ENCODE measurements around the gene RNF149. TPM values are rescaled to one million over a fixed set of nuclear protein-coding genes. Genes with fewer than 3 reads are reported as not detected.
"Not testable (repeated sequence)": the region's sequence is repeated elsewhere in the genome, so short reads cannot be mapped to it uniquely, and the experiment has no call there.

RNF149 gene
- total RNA-seq, 2 experiments from 2014 or later: 42.1 to 45.9 TPM

DNA sequence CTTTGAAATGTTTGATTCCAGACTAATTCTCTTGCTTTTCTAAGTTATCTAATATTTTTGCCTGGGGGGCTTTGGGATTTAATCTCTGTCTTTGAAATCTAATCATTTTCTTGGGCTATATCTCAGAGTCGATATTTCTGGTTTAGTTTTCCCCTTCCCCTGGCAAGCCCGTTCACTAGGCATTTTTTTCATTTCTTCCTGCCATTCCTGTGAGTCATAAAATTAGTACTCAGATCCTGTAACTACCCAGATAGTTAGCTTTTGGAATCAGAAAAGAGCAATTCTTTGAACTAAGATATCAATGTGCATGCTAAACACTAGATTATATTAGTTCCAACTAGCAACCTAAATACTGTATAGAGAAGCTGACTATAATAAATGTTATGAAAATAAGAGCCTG, 29.4 kb upstream of the RNF149 start:
- POLR2A ChIA-PET: no interaction called here
- CTCF ChIA-PET: no interaction called here

DNA sequence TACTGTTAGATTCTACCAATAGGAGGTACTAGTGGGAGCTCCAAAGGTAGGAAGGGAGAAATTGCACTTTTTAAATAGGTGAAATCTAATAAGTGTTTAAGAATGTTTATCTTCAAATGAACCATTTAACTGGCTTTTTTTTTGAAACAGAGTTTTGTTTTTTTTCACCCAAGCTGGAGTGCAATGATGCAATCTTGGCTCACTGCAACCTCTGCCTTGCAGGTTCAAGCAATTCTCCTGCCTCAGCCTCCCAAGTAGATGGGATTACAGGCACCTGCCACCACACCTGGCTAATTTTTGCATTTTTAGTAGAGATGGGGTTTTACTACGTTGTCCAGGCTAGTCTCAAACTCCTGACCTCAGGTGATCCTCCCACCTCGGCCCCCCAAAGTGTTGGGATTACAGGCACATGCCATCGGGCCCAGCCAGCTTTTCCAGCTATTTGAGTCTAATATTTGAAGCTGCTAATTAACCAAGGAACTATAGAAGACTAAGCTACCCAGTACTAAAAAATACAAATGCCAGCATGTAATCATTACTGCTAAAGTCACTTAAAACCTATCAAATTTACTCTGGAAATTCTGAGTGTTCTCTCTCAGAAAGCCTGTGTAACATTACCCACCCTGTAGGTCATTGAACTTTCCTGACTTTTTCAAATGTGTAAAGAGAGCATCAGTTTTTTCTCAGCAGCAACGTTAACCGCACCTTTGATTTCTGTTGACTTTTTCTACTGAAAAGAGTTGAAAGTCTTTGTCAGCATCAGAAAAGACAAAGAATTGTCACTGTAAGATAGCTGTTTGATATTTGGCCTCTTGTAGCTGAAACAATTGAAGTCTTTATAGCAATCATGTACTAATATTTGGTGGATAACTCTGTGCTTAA, 24.6 kb upstream of the RNF149 start:
- ChIA-PET POLR2A (interaction anchor here (0.7 kb wide), 1 partner anchor 447 kb away, joined by 4 read pairs; no protein-coding TSS in a partner anchor), CTCF (interaction anchor here (0.6 to 1.8 kb wide), 2 partner anchors 9 to 40 kb away, joined by 5 to 11 read pairs; no protein-coding TSS in a partner anchor)

DNA sequence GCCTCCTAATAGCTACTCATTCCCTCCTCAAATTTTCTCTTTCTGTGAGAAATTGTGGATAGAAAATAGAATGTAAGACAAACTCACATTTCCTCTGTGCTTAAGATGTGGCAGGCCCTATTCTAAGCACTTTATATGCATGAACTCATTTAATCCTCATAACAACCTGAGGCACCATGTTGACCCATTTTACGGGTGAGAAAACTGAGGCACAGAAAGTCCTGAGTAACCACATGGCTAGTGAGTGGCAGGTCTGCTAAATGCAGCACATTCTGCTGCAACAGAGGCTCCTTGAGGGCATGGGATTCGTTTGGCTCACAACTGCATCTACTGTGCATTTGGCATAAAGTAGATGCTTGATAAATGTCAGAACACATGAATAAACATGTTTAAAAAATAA, 22.7 kb upstream of the RNF149 start:
- ChIA-PET CTCF (interaction anchor here (1.5 kb wide), 2 partner anchors 11 to 26 kb away, joined by 4 to 6 read pairs; no protein-coding TSS in a partner anchor), POLR2A (interaction anchor here (3.4 kb wide), 1 partner anchor 22 kb away, joined by 18 read pairs; the partner anchor contains the start of gene RNF149)

DNA sequence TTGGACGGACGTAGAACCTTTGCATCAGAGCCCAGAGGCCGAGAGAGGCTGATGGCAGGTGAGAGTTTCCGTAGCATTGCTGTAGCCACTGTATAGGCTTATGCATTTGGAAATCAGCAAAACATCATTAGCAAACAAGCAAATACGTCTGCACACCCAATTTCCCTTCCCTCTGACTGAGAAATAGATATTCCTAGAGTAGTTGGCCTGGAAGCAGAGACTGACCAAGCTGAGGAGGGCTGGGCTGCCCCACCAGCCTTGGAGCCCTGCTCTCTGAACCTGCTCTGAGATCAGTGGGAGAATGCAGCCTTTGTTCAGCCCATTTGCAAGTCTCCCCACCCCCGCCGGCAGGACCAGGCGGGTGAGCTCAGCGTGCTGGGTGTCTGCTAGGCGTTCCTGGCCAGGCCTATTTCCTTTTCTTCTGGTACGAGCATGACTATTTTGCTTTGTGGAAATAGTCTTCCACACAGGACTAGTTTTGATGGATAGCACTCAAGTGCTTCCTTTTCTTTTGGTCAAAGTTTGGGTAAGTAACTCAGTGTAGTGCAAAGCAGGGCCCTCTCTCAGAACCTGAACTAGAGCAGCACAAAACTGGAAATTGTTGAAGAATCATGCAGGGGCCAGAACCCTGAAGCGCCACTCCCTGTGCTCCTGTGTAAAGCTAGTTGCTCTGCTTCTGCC, 21.9 kb upstream of the RNF149 start:
- ChIA-PET CTCF (interaction anchor here (1.5 kb wide), 2 partner anchors 11 to 25 kb away, joined by 4 to 6 read pairs; no protein-coding TSS in a partner anchor), POLR2A (interaction anchor here (3.4 kb wide), 1 partner anchor 21 kb away, joined by 18 read pairs; the partner anchor contains the start of gene RNF149)

DNA sequence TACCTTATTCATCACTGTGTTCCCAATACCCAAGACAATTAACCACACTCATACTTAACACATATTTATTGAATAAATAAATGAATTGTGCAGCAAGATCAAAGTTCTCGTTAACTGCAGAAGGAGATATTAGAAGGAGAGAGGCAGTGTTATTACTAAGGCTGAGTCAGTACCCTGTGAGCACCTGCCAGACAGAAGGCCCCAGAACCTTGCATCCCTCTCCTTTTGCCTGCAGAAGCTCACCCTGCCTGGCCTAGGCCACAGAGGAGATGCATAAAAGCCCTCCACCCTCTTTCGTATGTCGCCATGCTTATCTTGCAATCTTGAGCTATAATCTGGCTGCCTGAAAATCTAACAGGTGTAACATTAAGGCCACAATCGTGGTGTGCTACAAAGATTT, 20.5 kb upstream of the RNF149 start:
- CTCF ChIA-PET: no interaction called here
- POLR2A ChIA-PET: interaction anchor here (3.4 kb wide), 1 partner anchor 20 kb away, joined by 18 read pairs; the partner anchor contains the start of gene RNF149

DNA sequence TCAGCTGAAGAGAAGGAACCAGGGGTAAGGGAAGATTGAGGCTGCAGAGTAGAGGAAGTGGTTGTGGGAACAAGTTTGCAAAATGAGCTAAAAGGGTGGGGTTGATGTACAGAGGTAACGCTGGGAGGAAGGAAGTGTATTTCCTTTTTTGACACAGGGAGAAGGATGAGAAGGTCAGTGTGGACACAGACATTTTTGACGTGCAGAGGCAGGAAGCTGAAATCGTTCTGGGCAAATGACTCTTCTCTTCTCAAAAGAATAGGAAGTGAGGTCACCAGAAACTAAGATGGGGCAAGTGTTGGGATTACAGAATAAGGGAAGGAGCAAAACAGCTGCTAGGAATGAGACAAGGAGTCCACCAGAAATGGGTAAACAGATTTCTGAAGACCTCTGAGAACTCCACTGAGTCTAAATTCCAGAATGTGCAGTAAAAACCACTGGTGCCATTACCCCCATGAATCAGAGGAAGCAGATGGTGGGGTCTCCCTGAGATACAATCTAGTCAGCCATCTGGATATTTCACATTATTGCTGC, 20.0 kb upstream of the RNF149 start:
- CTCF ChIA-PET: no interaction called here
- POLR2A ChIA-PET: interaction anchor here (1.0 to 3.4 kb wide), 2 partner anchors 20 to 23 kb away, joined by 3 to 18 read pairs; partner anchors contain the start of gene RNF149

DNA sequence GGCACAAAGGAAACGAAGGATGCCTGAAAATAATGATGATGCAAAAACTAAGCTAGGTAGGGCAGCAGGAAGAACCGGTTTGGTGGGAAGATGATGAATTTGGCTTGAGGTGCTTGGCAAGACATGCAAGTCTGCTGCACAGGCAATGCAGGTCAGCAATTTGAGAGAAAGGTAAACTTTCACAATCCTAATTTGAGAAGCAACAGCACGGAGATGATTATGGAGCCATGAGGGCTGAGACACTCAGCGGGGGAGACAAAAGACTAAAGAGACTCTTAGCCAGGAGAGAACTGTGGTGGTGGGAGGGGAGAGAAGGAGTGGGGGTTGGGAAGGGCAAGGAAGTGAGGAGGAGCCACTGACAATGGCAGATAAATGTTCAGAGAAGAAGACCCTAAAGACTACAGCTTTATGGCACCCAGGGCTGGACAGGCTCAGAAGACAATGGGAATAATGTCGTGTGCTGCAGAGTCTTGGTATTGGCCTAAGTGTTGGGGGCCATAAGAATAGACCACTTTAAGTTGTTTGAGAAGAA, 19.4 kb upstream of the RNF149 start:
- POLR2A ChIA-PET: interaction anchor here (1.0 to 3.4 kb wide), 2 partner anchors 19 to 23 kb away, joined by 3 to 18 read pairs; partner anchors contain the start of gene RNF149
- CTCF ChIA-PET: interaction anchor here (0.7 kb wide), 1 partner anchor 19 kb away, joined by 3 read pairs; no protein-coding TSS in a partner anchor

DNA sequence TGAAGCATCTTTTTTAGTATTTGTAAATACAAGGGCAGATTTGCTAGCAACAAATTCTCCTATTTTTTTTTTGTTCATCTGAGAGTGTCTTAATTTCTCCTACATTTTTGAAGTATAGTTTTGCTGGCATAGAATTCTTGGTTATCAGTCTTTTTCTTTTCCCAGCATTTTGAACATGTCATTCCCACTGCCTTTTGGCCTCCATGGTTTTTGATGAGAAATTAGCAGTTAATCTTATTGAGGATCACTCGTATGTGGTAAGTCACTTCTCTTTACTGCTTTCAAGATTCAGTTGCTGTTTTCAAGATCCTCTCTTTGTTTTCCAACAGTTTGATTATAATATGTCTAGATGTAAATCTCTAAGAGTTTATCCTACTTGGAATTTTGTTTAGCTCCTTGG, 16.9 kb upstream of the RNF149 start:
- POLR2A ChIA-PET: no interaction called here
- CTCF ChIA-PET: interaction anchor here (1.4 kb wide), 1 partner anchor 17 kb away, joined by 4 read pairs; no protein-coding TSS in a partner anchor

DNA sequence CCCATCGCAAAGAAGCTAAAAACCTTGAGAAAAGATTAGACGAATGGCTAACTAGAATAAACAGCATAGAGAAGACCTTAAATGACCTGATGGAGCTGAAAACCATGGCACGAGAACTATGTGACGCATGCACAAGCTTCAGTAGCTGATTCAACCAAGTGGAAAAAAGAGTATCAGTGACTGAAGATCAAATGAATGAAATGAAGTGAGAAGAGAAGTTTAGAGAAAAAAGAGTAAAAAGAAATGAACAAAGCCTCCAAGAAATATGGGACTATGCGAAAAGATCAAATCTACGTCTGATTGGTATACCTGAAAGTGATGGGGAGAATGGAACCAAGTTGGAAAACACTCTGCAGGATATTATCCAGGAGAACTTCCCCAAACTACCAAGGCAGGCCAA, 8.1 kb upstream of the RNF149 start:
- POLR2A ChIA-PET, CTCF ChIA-PET: not testable (repeated sequence)

DNA sequence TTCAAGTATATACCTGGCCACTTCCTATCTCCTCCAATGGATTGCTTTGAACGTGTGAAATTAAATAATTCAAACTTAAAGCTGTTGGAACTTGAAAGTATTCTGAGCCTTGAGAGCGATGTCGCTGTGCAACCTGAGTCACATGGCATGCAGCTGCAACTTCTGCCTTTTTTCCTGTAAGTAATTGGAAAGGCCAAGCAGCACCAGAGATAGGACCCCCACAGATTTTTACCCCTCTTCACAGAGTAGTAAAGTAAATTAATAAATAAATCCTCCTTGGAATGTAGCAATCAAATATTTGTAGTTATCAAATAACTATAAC, 3.2 kb upstream of the RNF149 start:
- CTCF ChIA-PET: no interaction called here

DNA sequence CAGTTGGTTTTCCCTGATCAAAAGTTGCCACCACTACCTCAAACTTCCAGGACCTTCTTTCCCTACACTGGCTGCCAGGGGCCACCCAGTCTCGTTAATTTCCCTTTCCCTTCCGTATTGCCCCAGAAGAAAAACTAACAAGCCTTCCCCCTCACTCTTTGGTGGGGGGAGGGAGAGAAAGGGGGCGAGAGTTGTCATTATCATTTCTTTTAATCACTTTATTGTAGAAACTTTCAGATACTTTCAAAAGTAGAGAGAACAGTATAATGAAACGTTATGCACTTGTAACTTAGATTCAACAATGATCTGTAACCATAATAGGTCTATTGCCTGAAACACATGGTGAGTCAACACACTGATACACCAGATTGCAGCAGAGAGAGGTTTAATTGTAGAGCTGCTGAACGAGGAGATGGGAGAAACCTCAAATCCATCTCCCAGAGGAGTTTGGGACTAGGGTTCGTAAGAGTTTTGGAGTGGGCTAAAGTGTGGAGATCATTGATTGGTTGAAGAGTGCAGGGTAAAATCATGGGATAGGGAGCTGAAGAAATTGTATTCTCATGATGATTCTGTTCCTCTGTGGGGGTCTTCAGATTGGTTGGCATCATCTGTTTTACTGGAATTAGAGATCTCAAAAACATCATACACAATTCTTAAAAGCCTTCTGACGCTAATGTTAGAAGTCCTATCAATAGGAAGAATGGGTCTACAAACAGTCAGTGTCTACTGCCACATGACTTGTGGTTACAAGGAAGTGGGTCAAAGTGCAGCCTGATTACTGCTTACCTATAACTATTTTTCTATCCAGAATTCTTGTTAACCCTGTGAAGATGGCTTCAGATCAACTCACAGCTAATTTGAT, 2.6 kb upstream of the RNF149 start:
- ChIA-PET POLR2A (interaction anchor here (0.6 kb wide), 1 partner anchor 16 kb away, joined by 3 read pairs; no protein-coding TSS in a partner anchor), CTCF (no interaction called here)

More for the DNA sequence above, 3.2 kb upstream of the RNF149 start:
- POLR2A ChIA-PET: interaction anchor here (0.6 kb wide), 1 partner anchor 15 kb away, joined by 3 read pairs; no protein-coding TSS in a partner anchor

DNA sequence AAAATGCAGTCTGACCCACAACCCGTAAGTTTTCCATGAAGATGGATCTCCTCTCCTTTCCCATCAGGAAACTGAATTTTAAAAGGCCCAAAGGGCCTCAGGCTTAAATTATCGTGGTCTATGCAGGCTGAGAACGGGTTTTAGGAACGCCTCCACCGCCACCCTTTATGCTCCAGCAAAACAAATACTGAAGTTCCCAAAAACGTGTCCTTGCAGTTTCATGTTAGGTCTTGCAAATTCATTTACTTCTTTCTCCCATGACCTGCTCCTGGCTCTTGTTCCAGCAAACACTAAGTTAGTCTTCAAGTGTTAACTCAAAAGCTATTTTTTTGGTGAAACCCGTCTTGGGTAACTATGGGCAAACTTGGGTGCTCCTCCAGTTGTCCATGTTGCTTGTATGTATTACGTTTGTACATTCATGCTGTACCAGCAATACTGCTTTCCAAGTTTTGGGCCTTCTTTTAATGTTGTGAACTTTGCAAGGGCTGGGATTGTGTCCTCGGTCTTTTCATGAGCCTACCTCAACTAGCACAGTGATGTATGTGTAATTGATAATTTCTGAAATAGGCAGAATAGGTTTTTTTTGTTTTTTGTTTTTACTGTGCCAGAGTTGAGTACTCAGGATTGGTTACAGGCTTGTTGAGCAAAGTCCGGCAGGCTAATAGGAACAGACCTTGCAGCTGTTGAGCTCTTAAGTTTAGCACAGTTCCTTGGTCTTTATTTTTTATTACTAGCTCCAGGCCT, 1.8 kb upstream of the RNF149 start:
- CTCF ChIA-PET: no interaction called here
- POLR2A ChIA-PET: interaction anchor here (2.3 kb wide), 1 partner anchor 19 kb away, joined by 18 read pairs; no protein-coding TSS in a partner anchor

DNA sequence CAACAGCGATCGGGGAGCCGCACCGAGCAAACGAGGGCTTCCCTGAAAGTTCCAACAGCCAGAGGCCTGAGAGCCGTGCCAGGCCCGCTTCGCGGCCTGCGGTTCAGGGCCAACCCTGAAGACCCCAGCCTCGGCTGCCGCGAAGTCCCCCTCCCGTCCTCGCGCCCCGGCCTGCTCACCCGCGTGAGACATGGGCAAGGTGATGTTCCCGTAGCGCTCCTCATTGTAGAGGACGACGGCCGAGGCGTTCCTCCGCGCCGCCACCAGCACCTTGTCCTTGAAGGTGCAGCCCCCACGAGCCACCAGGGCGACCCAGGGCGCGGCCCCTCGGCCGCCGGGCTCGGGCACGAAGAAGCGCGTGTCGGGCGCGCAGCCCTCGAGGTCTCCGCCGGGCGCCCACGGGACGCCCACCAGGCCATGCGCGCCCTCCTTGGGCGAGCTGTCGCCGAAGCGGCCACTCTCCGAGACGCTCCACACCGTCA, 510 bp downstream of the RNF149 start:
- CTCF ChIA-PET: interaction anchor here (1.5 kb wide), 1 partner anchor 54 kb away, joined by 4 read pairs; no protein-coding TSS in a partner anchor
- POLR2A ChIA-PET: interaction anchor here (0.7 to 2.3 kb wide), 4 partner anchors 8 to 356 kb away, joined by 3 to 18 read pairs (median 14); partner anchors contain the start of gene CNOT11

DNA sequence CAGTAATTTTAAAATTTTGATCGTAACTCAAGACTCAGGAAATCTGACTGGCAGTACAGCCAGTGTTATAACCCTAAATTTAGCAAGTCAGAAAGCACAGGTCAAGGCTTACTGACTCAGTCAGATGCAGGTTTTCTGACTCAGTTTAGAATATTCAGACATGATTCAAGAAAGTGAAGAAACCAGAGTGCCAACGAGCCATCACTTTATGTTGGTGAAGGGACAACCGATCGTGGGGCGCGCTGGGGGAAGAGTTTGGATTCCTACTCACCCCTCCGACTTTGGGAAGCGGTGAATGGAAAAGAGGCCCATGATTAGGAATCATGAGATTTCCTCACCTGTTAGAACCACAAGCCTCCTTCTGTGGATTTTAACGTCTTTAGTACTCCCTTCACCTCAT, 998 bp downstream of the RNF149 start:
- CTCF ChIA-PET: no interaction called here
- POLR2A ChIA-PET: no interaction called here

DNA sequence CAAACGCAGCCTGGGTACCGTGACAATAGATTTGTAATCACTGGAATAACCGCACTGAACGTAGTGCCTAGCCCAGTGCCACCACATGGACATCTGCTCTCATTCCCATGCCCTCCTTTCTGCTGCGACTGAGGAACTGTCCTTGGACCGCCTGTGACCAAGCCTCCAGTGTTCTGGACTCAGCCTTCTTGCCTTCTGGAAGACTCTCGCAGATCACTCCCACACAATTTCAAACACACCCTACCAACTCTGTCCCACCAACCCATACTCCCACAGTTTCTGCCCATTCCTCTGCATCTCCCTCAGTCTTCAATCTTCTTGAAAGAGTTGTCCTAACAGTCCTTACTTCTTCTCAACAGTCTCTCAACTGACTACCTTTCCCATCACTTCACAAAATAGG, 2.1 kb downstream of the RNF149 start:
- POLR2A ChIA-PET: interaction anchor here (0.6 kb wide), 1 partner anchor 13 kb away, joined by 3 read pairs; no protein-coding TSS in a partner anchor
- CTCF ChIA-PET: no interaction called here

DNA sequence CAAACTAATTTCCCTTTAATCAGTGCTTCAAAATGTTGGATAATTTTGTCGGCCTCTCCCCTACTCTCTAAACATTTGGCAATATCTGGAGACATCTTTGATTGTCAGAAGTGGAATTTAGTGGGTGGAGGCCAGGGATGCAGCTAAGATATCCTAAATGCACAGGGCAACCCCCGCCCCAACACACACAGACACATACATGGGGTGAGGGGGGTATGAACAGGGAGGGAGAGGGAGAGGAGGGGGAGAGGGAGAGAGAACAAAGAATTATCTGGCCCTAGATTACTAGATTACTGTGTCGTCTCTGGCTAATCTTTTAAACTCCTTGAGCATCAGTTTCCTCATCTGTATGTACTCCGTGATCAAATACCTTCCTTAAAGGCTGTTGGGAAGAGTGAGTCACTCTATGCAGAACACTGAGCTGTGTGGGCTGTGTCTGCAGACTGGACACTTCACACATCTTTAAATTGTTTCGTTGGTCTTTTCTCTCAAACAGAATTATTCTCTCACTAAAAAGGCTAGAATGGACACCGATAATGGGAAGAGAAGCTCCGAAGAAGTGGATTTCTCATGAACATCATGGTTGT, 2.9 kb downstream of the RNF149 start:
- ChIA-PET POLR2A (interaction anchor here (0.6 to 1.0 kb wide), 4 partner anchors 14 to 52 kb away, joined by 3 to 5 read pairs (median 4); partner anchors contain the start of gene CNOT11), CTCF (interaction anchor here (0.8 to 1.0 kb wide), 2 partner anchors 25 to 52 kb away, joined by 3 to 4 read pairs; no protein-coding TSS in a partner anchor)

DNA sequence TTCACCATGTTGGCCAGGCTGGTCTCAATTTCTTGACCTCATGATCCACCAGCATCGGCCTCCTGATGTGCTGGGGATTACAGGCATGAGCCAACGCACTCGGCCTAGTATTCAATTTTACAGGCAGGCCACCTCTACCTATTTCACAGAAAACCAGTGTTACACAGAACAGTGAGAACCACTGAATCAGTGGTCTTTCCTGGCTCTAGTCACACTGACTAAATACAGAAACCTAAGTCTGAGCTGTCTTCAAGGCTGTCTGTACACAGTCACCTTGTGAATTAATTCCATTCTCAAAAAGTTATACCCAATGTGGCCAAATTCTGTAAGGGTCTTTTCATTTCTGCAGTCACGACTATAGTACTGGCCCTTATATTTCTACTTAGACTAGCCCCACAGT, 3.5 kb downstream of the RNF149 start:
- CTCF ChIA-PET: interaction anchor here (0.8 to 1.0 kb wide), 2 partner anchors 26 to 52 kb away, joined by 3 to 4 read pairs; no protein-coding TSS in a partner anchor

More for the DNA sequence above, 3.5 kb downstream of the RNF149 start:
- POLR2A ChIA-PET: interaction anchor here (0.8 to 1.0 kb wide), 3 partner anchors 23 to 52 kb away, joined by 3 to 5 read pairs (median 4); partner anchors contain the start of gene CNOT11
